Measurements from ENCODE around the gene KIF6.

DNA sequence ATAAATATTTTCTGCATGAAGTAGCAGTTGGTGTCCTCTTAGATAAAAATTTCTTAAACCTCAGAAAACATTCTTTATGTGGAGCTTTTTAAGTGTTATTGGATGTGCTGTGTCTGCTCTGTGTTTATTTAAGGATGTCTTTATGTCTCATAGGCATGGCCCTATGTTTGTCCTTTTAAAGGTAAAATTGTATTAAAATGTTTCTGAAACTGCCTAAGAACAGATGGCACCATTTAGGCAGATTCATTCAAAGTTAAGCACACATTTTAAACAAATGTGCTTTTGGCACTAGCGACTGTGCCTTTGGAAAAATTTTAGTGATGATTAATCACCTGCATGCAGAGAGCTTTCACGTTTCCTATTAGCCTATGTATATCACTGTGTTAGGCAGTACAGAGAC lies 125.2 kb downstream of the KIF6 start:
- TF ChIP-seq, protein P1, sequence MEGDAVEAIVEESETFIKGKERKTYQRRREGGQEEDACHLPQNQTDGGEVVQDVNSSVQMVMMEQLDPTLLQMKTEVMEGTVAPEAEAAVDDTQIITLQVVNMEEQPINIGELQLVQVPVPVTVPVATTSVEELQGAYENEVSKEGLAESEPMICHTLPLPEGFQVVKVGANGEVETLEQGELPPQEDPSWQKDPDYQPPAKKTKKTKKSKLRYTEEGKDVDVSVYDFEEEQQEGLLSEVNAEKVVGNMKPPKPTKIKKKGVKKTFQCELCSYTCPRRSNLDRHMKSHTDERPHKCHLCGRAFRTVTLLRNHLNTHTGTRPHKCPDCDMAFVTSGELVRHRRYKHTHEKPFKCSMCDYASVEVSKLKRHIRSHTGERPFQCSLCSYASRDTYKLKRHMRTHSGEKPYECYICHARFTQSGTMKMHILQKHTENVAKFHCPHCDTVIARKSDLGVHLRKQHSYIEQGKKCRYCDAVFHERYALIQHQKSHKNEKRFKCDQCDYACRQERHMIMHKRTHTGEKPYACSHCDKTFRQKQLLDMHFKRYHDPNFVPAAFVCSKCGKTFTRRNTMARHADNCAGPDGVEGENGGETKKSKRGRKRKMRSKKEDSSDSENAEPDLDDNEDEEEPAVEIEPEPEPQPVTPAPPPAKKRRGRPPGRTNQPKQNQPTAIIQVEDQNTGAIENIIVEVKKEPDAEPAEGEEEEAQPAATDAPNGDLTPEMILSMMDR (IDR thresholded peaks at IDR 0.05): no peak
- no peak for TF ChIP-seq POLR2A (IDR thresholded peaks at IDR 0.05)
